H1 (cell line): ENCODE results near the gene RABGAP1. TPM values are rescaled to one million over a fixed set of nuclear protein-coding genes. Genes with fewer than 3 reads are reported as not detected.
A peak's percentile ranks its signal among the peaks of the same experiment; 100 is the strongest.

Source experiments
- CTCF ChIA-PET: fragments of 300-600 bp; sonication (Branson Sonifier 250); formaldehyde crosslinking; loops from one replicate; lab custom pipeline; 2021; ENCODE audit not compliant: partially characterized antibody; lab: Charles Lee
- POLR2A ChIA-PET: fragments of 300-600 bp; sonication (Branson Sonifier 250); formaldehyde crosslinking; loops from one replicate; lab custom pipeline; 2021; ENCODE audit warnings: inconsistent platforms; ENCODE audit not compliant: partially characterized antibody; lab: Charles Lee
- DNase-seq, 2 experiments: peaks; one replicate each; pipeline versions ENCODE4 v3.0.0 to v3.0.0-alpha.2; 2010 to 2022; ENCODE audit warnings: low spot score in 2 of 2, low read depth in 1 of 2, mixed read lengths in 1 of 2
- FAIRE-seq: peaks from 2 replicates; lab custom pipeline; 2011; peaks lifted over from hg19 to GRCh38; lab: Jason Lieb, UNC
- H2AFZ ChIP-seq: 2 replicates; pipeline ENCODE4 v1.8.1; 2012; ENCODE audit warnings: low read length, inconsistent platforms
- H2AK5ac ChIP-seq: 2 replicates; pipeline ENCODE4 v1.6.1; 2013; ENCODE audit warnings: low read depth, low read length
- H2BK120ac ChIP-seq: replicated peaks from 2 replicates; pipeline ENCODE3; 2013; ENCODE audit warnings: low read depth, low read length, inconsistent platforms
- H2BK12ac ChIP-seq: 2 replicates; pipeline ENCODE4 v1.6.1; 2013; ENCODE audit warnings: low read depth, low read length
- H2BK15ac ChIP-seq: 2 replicates; pipeline ENCODE4 v1.6.1; 2013; ENCODE audit warnings: low read length
- H2BK20ac ChIP-seq: 2 replicates; pipeline ENCODE4 v1.6.1; 2013; ENCODE audit warnings: low read length
- H2BK5ac ChIP-seq: 2 replicates; pipeline ENCODE4 v1.6.1; 2013; ENCODE audit warnings: low read depth, low read length
- H3K14ac ChIP-seq: 2 replicates; pipeline ENCODE4 v1.6.1; 2013; ENCODE audit warnings: inconsistent platforms; ENCODE audit not compliant: insufficient read length
- H3K18ac ChIP-seq: 2 replicates; pipeline ENCODE4 v1.6.1; 2013; ENCODE audit warnings: low read length; ENCODE audit errors: extremely low read depth
- H3K23ac ChIP-seq: 2 replicates; pipeline ENCODE4 v1.6.1; 2013; ENCODE audit warnings: inconsistent platforms; ENCODE audit not compliant: insufficient read length
- H3K23me2 ChIP-seq: 2 replicates; pipeline ENCODE4 v1.6.1; 2013; ENCODE audit warnings: low read depth, low read length
- H3K27ac ChIP-seq: 2 replicates; pipeline ENCODE4 v1.6.1; 2011; ENCODE audit warnings: low read depth, low read length, inconsistent platforms
- H3K27me3 ChIP-seq, 4 experiments: replicated peaks in 1 of 4; 1 replicate in 1 of 4; 2 replicates in 3 of 4; pipeline versions ENCODE4 v1.6.1 to v1.8.1; 2011 to 2013; ENCODE audit warnings: low read length in 3 of 4, mild to moderate bottlenecking in 3 of 4, inconsistent platforms in 2 of 4, mixed read lengths in 2 of 4, moderate library complexity in 1 of 4; ENCODE audit not compliant: control insufficient read depth in 3 of 4, insufficient read depth in 3 of 4; ENCODE audit errors: extremely low read depth in 1 of 4
- H3K36me3 ChIP-seq, 4 experiments: 2 replicates each; pipeline versions ENCODE4 v1.6.1 to v1.8.1; 2011 to 2013; ENCODE audit warnings: mild to moderate bottlenecking in 4 of 4, low read length in 3 of 4, moderate library complexity in 2 of 4, control low read depth in 1 of 4, inconsistent platforms in 1 of 4; ENCODE audit not compliant: insufficient read depth in 4 of 4, control insufficient read depth in 2 of 4
- H3K4ac ChIP-seq: replicated peaks from 2 replicates; pipeline ENCODE3; 2013; ENCODE audit warnings: low read length, low read depth, mixed read lengths, inconsistent platforms; ENCODE audit not compliant: insufficient read length
- H3K4me1 ChIP-seq, 4 experiments: replicated peaks in 1 of 4; 1 replicate in 1 of 4; 2 replicates in 3 of 4; pipeline versions ENCODE4 v1.6.1 to v1.8.1; 2011 to 2013; ENCODE audit warnings: low read length in 3 of 4, inconsistent platforms in 2 of 4, mixed read lengths in 1 of 4; ENCODE audit not compliant: insufficient read depth in 4 of 4, control insufficient read depth in 3 of 4
- H3K4me2 ChIP-seq, 2 experiments: 2 replicates each; pipeline versions ENCODE4 v1.6.1 to v1.8.1; 2011 to 2013; ENCODE audit warnings: low read depth in 2 of 2, low read length in 2 of 2, control low read depth in 1 of 2, inconsistent platforms in 1 of 2, mild to moderate bottlenecking in 1 of 2; ENCODE audit not compliant: insufficient read depth in 1 of 2
- H3K4me3 ChIP-seq, 4 experiments: fragments of 200-600, 300-600 bp in 1 of 4; sonication (generic), shearing (Covaris generic), sonication (Bioruptor Twin) in 1 of 4; 2 replicates each; pipeline versions ENCODE4 v1.5.1 to v1.8.1; 2011 to 2016; ENCODE audit warnings: low read length in 4 of 4, low read depth in 3 of 4, control low read depth in 2 of 4, inconsistent platforms in 2 of 4, mild to moderate bottlenecking in 2 of 4, mixed read lengths in 1 of 4, moderate library complexity in 1 of 4; ENCODE audit not compliant: insufficient read depth in 2 of 4; ENCODE audit errors: extremely low read depth in 1 of 4
- H3K56ac ChIP-seq: replicated peaks from 2 replicates; pipeline ENCODE3; 2013; ENCODE audit warnings: low read depth, mild to moderate bottlenecking, mixed read lengths, low read length, inconsistent platforms; ENCODE audit not compliant: insufficient read length
- H3K79me1 ChIP-seq: 2 replicates; pipeline ENCODE4 v1.6.1; 2013; ENCODE audit warnings: low read depth, low read length, control low read depth
- H3K79me2 ChIP-seq, 2 experiments: 2 replicates each; pipeline versions ENCODE4 v1.6.1 to v1.8.1; 2012 to 2013; ENCODE audit warnings: low read length in 2 of 2, mild to moderate bottlenecking in 2 of 2, inconsistent platforms in 1 of 2; ENCODE audit not compliant: insufficient read depth in 2 of 2, control insufficient read depth in 1 of 2
- H3K9ac ChIP-seq, 4 experiments: replicated peaks in 1 of 4; 1 replicate in 1 of 4; 2 replicates in 3 of 4; pipeline versions ENCODE4 v1.6.1 to v1.8.1; 2011 to 2013; ENCODE audit warnings: low read depth in 3 of 4, low read length in 3 of 4, control low read depth in 2 of 4, mild to moderate bottlenecking in 2 of 4, moderate library complexity in 2 of 4, inconsistent platforms in 1 of 4; ENCODE audit errors: extremely low read depth in 1 of 4
- H3K9me3 ChIP-seq, 2 experiments: 2 replicates each; pipeline versions ENCODE4 v1.6.1 to v1.8.1; 2012 to 2013; ENCODE audit warnings: mild to moderate bottlenecking in 2 of 2, moderate library complexity in 2 of 2, control low read depth in 1 of 2, inconsistent platforms in 1 of 2, low read depth in 1 of 2, low read length in 1 of 2, mixed read lengths in 1 of 2; ENCODE audit not compliant: insufficient read depth in 2 of 2
- H4K20me1 ChIP-seq, 2 experiments: replicated peaks in 1 of 2; 2 replicates each; pipeline versions ENCODE3 to v1.8.1; 2011 to 2013; ENCODE audit warnings: inconsistent platforms in 2 of 2, low read length in 2 of 2, mild to moderate bottlenecking in 1 of 2; ENCODE audit not compliant: insufficient read depth in 2 of 2, control insufficient read depth in 1 of 2
- H4K5ac ChIP-seq: 2 replicates; pipeline ENCODE4 v1.6.1; 2013; ENCODE audit warnings: low read length, low read depth, mixed read lengths, inconsistent platforms; ENCODE audit not compliant: insufficient read length
- H4K8ac ChIP-seq: 2 replicates; pipeline ENCODE4 v1.8.0; 2013; ENCODE audit warnings: mild to moderate bottlenecking, moderate library complexity, low read length, inconsistent platforms; ENCODE audit not compliant: insufficient read depth; ENCODE audit errors: extremely low read depth
- H4K91ac ChIP-seq: replicated peaks from 2 replicates; pipeline ENCODE3; 2013; ENCODE audit warnings: low read length, mixed read lengths, inconsistent platforms; ENCODE audit not compliant: insufficient read length
- ASH2L ChIP-seq: fragments of 200-600, 300-600 bp; sonication (generic); IDR thresholded peaks from one replicate; pipeline ENCODE4 v1.7.1; 2017; ENCODE audit warnings: low read length
- BACH1 ChIP-seq: IDR thresholded peaks from 2 replicates; pipeline ENCODE4 v1.6.1; 2012; ENCODE audit warnings: low read length, improper control_type of control experiment
- CHD1 ChIP-seq: IDR thresholded peaks from 2 replicates; pipeline ENCODE4 v1.6.1; 2012; ENCODE audit warnings: low read depth, low read length, improper control_type of control experiment
- FOSL1 ChIP-seq: IDR thresholded peaks from 2 replicates; pipeline ENCODE4 v1.6.1; 2011; ENCODE audit warnings: mild to moderate bottlenecking, low read depth, low read length, moderate library complexity; ENCODE audit not compliant: insufficient read depth
- HDAC6 ChIP-seq: IDR thresholded peaks from one replicate; pipeline ENCODE4 v1.7.1; 2012; ENCODE audit warnings: low read depth, mild to moderate bottlenecking, inconsistent platforms, low read length, moderate library complexity
- NRF1 ChIP-seq: IDR thresholded peaks from 2 replicates; pipeline ENCODE4 v1.6.1; 2011; ENCODE audit warnings: mild to moderate bottlenecking, low read depth, low read length, improper control_type of control experiment
- POLR2AphosphoS5 ChIP-seq: IDR thresholded peaks from 2 replicates; pipeline ENCODE4 v1.6.1; 2011; ENCODE audit warnings: low read depth, low read length
- RFX5 ChIP-seq: IDR thresholded peaks from 2 replicates; pipeline ENCODE4 v1.6.1; 2011; ENCODE audit warnings: low read depth, low read length, improper control_type of control experiment, borderline replicate concordance
- SIRT6 ChIP-seq: IDR thresholded peaks from one replicate; pipeline ENCODE4 v1.7.1; 2012; ENCODE audit warnings: low read length, inconsistent platforms
- SP1 ChIP-seq: IDR thresholded peaks from 2 replicates; pipeline ENCODE4 v1.6.1; 2011; ENCODE audit warnings: low read depth, low read length
- SRF ChIP-seq: IDR thresholded peaks from 2 replicates; pipeline ENCODE4 v1.6.1; 2011; ENCODE audit warnings: mild to moderate bottlenecking, low read depth, low read length, moderate library complexity
- TEAD4 ChIP-seq: IDR thresholded peaks from 2 replicates; pipeline ENCODE4 v1.6.1; 2012; ENCODE audit warnings: low read depth, low read length, inconsistent platforms, mixed read lengths
- WGBS, 2 experiments: shearing (Covaris generic) in 1 of 2; methylation state at CpG; one replicate each; pipeline versions ENCODE4 v1.1.6 to v1.1.7; 2013 to 2015; ENCODE audit warnings: low lambda C conversion rate in 2 of 2, mixed read lengths in 2 of 2, inconsistent platforms in 1 of 2, low coverage in 1 of 2, missing lambda C conversion rate in 1 of 2; ENCODE audit not compliant: insufficient replicate concordance in 2 of 2, insufficient coverage in 1 of 2, insufficient read length in 1 of 2; ENCODE audit errors: extremely low coverage in 1 of 2, missing lambda C conversion rate in 1 of 2; 5-methylcytosine and 5-hydroxymethylcytosine counted together
- polyA plus RNA-seq, 7 experiments: library from polyadenylated mRNA; depleted of rRNA in 3 of 7; stranded (reverse) in 5 of 7; unstranded in 2 of 7; fragments of >200 nt in 5 of 7; fragments of 200-250 nt in 2 of 7; gene quantifications; 1 replicate in 5 of 7; 2 replicates in 1 of 7; 4 replicates in 1 of 7; pipeline versions ENCODE4 v1.2.1 to v1.2.3, GENCODE V29; 2011 to 2013; ENCODE audit warnings: missing spikeins in 2 of 7, mixed read lengths in 2 of 7
- total RNA-seq: library from RNA; stranded (reverse); fragmentation: NEBNext Ultra II Directional; extraction: Animal tissue kit (Norgen Biotek cat#: 25700); gene quantifications from 2 replicates; pipeline ENCODE4 v1.2.1, GENCODE V29; 2021
- TF ChIP-seq, protein P1 (sequence below): IDR thresholded peaks from 2 replicates; pipeline ENCODE4 v1.6.1; 2012; ENCODE audit warnings: inconsistent platforms

The RABGAP1 gene
- total and polyA plus RNA-seq, 2 of the 8 experiments (the other 6 are each of a cell fraction or from before 2014, with no cell fraction given): 15.7 to 38.3 TPM

DNA sequence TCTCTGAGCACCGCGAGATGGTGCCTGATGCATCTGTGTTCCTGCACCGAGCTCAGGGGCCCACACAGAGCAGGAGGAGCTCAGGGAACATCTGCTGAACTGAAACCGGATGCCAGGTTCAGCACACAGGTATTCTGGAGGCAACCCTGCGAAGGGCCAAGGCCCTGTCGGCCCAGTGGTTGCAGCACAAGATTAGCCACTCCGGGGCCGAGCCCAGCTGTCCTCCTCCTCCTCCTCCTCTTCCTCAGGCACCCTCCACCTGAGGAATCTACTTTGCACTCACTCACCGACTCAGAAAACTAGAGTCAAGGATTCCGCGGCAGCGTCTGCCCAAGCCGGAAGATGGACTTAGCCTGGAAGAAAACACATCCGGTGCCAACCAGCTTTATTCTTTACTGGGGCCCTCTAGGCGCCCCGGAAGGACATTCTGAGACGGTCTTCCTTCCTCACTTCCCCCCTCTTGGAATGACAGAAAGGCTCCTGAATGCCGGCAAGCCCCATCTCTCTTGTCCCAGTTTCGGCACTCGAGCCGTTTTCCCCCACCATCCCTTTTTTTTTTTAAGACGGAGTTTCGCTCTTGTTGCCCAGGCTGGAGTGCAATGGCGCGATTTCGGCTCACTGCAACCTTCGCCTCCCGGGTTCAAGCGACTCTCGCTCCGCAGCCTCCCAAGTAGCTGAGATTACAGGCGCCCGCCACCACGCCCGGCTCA is 27.7 kb upstream of the RABGAP1 start, which contains the start of gene ZBTB6:
TSS of gene ZBTB6 (minus strand) at position 360 of the 710 bp plus-strand sequence. CDS start 1,251 bp downstream, outside the sequence.
- no peaks in the 10 kb centered on the region for H3K79me1 ChIP-seq
- H2BK120ac ChIP-seq: no peak within 1 kb of the TSS
- H3K9ac ChIP-seq: peak within 1 kb of the TSS; percentile 68 to 98 (median 95)
- H3K27ac ChIP-seq: peak within 1 kb of the TSS; percentile 93
- H3K36me3 ChIP-seq: peaks cover 6 to 13% (median 10%) of the 10 kb centered on the region in 4 experiments; a peak in 7 of 8 replicates
- no peaks in the 10 kb centered on the region for H4K20me1 ChIP-seq
- peak in 1 of 2 experiments; percentile 76 for DNase-seq
- peaks cover 2% of the 10 kb centered on the region for H3K23me2 ChIP-seq
- H3K56ac ChIP-seq: peak within 1 kb of the TSS; percentile 52
- FAIRE-seq: no peak
- H3K4me3 ChIP-seq: peak within 1 kb of the TSS; percentile 76 to 91 (median 88)
- H3K9me3 ChIP-seq: no peaks in the 10 kb centered on the region
- H4K8ac ChIP-seq: peak within 1 kb of the TSS; percentile 96; the same call in 1 of the 2 replicates
- H2BK15ac ChIP-seq: no peak within 1 kb of the TSS
- no peaks in the 10 kb centered on the region for H3K27me3 ChIP-seq
- peak within 1 kb of the TSS; percentile 12 for H3K4ac ChIP-seq
- no peak within 1 kb of the TSS; the same call in 1 of the 2 replicates for H3K18ac ChIP-seq
- H4K5ac ChIP-seq: peak within 1 kb of the TSS; percentile 89
- no peak within 1 kb of the TSS for H3K23ac ChIP-seq
- CTCF ChIA-PET: interaction anchor here (0.8 to 2.0 kb wide), 5 partner anchors 9 to 78 kb away, joined by 3 to 8 read pairs (median 4); partner anchors contain the start of gene ZBTB26
- H3K14ac ChIP-seq: no peak within 1 kb of the TSS
- H3K4me1 ChIP-seq: no peaks in the 10 kb centered on the region; a peak in 2 of 7 replicates
- H2AFZ ChIP-seq: peak within 1 kb of the TSS; percentile 93
- H3K4me2 ChIP-seq: peak within 1 kb of the TSS; percentile 49 to 79
- WGBS, 2 experiments: 3% methylated on average over 30 of the region's 35 CpGs; no CpG with 5 or more reads in 1 of the 2 experiments
- POLR2A ChIA-PET: interaction anchor here (0.6 to 7.0 kb wide), 19 partner anchors 8 to 436 kb away, joined by 3 to 78 read pairs (median 5); partner anchors contain the start of genes RABGAP1, RC3H2 and ZBTB26
- H2AK5ac ChIP-seq: no peak within 1 kb of the TSS
- no peak within 1 kb of the TSS for H2BK20ac ChIP-seq
- H2BK12ac ChIP-seq: no peak within 1 kb of the TSS
- peak within 1 kb of the TSS; percentile 89 for H2BK5ac ChIP-seq
- peak within 1 kb of the TSS; percentile 57 for H4K91ac ChIP-seq
- H3K79me2 ChIP-seq: peaks cover 5 to 46% of the 10 kb centered on the region in 2 experiments; a peak in 3 of 4 replicates
- TF ChIP-seq SRF (no peak), BACH1 (no peak), TEAD4 (0 out of 2 replicates have a peak, but pooled peaks have one; percentile 11), SP1 (0 out of 2 replicates have a peak, but pooled peaks have one; percentile 48), FOSL1 (no peak), NRF1 (no peak), RFX5 (no peak), SIRT6 (no peak), HDAC6 (no peak), CHD1 (no peak), ASH2L (peak; percentile 74), POLR2AphosphoS5 (peak; percentile 77)
- TF ChIP-seq, protein P1, sequence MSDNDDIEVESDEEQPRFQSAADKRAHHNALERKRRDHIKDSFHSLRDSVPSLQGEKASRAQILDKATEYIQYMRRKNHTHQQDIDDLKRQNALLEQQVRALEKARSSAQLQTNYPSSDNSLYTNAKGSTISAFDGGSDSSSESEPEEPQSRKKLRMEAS: peak; percentile 65
